LNCAP (cell line): ENCODE results near the gene CDK15.

Experiments
- CTCF ChIP-seq: fragments of 450-650 bp; IDR thresholded peaks from 2 replicates; pipeline ENCODE4 v1.5.1; 2017; ENCODE audit warnings: mild to moderate bottlenecking

Gene CDK15

GRCh38 chr2:201837824-201838431, 31.6 kb downstream of the CDK15 start:
- TF ChIP-seq CTCF = no peak

- TF ChIP-seq CTCF = no peak
Observed at GRCh38 chr2:201839727-201840126, 33.4 kb downstream of the CDK15 start.

GRCh38 chr2:201840726-201841125, 34.4 kb downstream of the CDK15 start:
- TF ChIP-seq CTCF = no peak

GRCh38 chr2:201842131-201842860, 36.0 kb downstream of the CDK15 start:
- TF ChIP-seq CTCF = no peak

GRCh38 chr2:201847481-201847880, 41.1 kb downstream of the CDK15 start:
- no peak for TF ChIP-seq CTCF

- TF ChIP-seq CTCF = no peak
Observed at GRCh38 chr2:201852462-201852861, 46.1 kb downstream of the CDK15 start.

GRCh38 chr2:201852878-201853415, 46.6 kb downstream of the CDK15 start:
- no peak for TF ChIP-seq CTCF
